ENCODE measurements around the gene GNB1. TPM values are rescaled to one million over a fixed set of nuclear protein-coding genes. Genes with fewer than 3 reads are reported as not detected.

GNB1 gene
- total RNA-seq, 1 donor from 2014 or later: 97.3 TPM

- no peak for DNase-seq (ENCODE audit: low spot score)
- peak; percentile 8 for ATAC-seq
Measured at GRCh38 chr1:1768249-1768992, 122.5 kb downstream of the GNB1 start.

- peak; percentile 16 for ATAC-seq
- DNase-seq (ENCODE audit: low spot score): no peak
Measured at GRCh38 chr1:1764876-1765470, 125.9 kb downstream of the GNB1 start.

GRCh38 chr1:1763657-1764621 is 126.9 kb downstream of the GNB1 start:
- DNase-seq (ENCODE audit: low spot score) (peak; percentile 96), ATAC-seq (peak; percentile 70)

- no peak for DNase-seq (ENCODE audit: low spot score)
- no peak for ATAC-seq
Measured at GRCh38 chr1:1761504-1762376, 129.1 kb downstream of the GNB1 start.

GRCh38 chr1:1760715-1761114 is 130.2 kb downstream of the GNB1 start:
- ATAC-seq (no peak), DNase-seq (ENCODE audit: low spot score) (no peak)

- no peak for DNase-seq (ENCODE audit: low spot score)
- ATAC-seq: no peak
Measured at GRCh38 chr1:1760345-1760650, 130.6 kb downstream of the GNB1 start.

- peak; percentile 45 for ATAC-seq
Measured at GRCh38 chr1:1759456-1760344, 131.2 kb downstream of the GNB1 start.

GRCh38 chr1:1758692-1759455 is 132.0 kb downstream of the GNB1 start:
- ATAC-seq: peak; percentile 73

More at GRCh38 chr1:1759456-1760344, 131.2 kb downstream of the GNB1 start:
- DNase-seq (ENCODE audit: low spot score): peak; percentile 91

GRCh38 chr1:1758059-1758621 is 132.7 kb downstream of the GNB1 start:
- DNase-seq (ENCODE audit: low spot score): peak; percentile 90
- ATAC-seq: peak; percentile 50

More at GRCh38 chr1:1758692-1759455, 132.0 kb downstream of the GNB1 start:
- peak; percentile 99 for DNase-seq (ENCODE audit: low spot score)

GRCh38 chr1:1757422-1758058 is 133.3 kb downstream of the GNB1 start:
- ATAC-seq (peak; percentile 5), DNase-seq (ENCODE audit: low spot score) (no peak)

- DNase-seq (ENCODE audit: low spot score) (no peak), ATAC-seq (no peak)
Measured at GRCh38 chr1:1756661-1757421, 134.0 kb downstream of the GNB1 start.

- no peak for DNase-seq (ENCODE audit: low spot score)
- no peak for ATAC-seq
Measured at GRCh38 chr1:1755852-1756251, 135.0 kb downstream of the GNB1 start.

GRCh38 chr1:1755426-1755825 is 135.5 kb downstream of the GNB1 start:
- DNase-seq (ENCODE audit: low spot score) (no peak), ATAC-seq (no peak)

GRCh38 chr1:1754051-1754815 is 136.7 kb downstream of the GNB1 start:
- DNase-seq (ENCODE audit: low spot score) (no peak), ATAC-seq (no peak)

GRCh38 chr1:1753607-1754005 is 137.3 kb downstream of the GNB1 start:
- ATAC-seq (peak; percentile 42), DNase-seq (ENCODE audit: low spot score) (no peak)
